Activated naive CD8-positive, alpha-beta T cell treated with anti-CD3 and anti-CD28 coated beads, Interleukin-2, amount 50 U/mL, for 16 hours (primary cell): Measurements from ENCODE around the gene C19orf53.
A peak's percentile ranks its signal among the peaks of the same experiment; 100 is the strongest.
"Not testable (repeated sequence)": the region's sequence is repeated elsewhere in the genome, so short reads cannot be mapped to it uniquely, and the experiment has no call there.

Experiments used
- DNase-seq: peaks from one replicate; pipeline ENCODE4 v3.0.0-alpha.2; 2020; ENCODE audit warnings: low read depth, low spot score

Gene C19orf53

GRCh38 chr19:13763265-13763664 is 11.0 kb upstream of the C19orf53 start:
- DNase-seq: no peak

- no peak for DNase-seq
Observed at GRCh38 chr19:13764101-13764807, 10.0 kb upstream of the C19orf53 start, which contains the start of gene MRI1. TSS of gene MRI1 (plus strand) at chr19:13764522. CDS start at chr19:13764589, 67 bp downstream.

GRCh38 chr19:13764821-13765394 is 9.3 kb upstream of the C19orf53 start:
- DNase-seq: no peak

- DNase-seq: no peak
Observed at GRCh38 chr19:13765395-13766094, 8.7 kb upstream of the C19orf53 start.

- no peak for DNase-seq
Observed at GRCh38 chr19:13766095-13766481, 8.2 kb upstream of the C19orf53 start.

- DNase-seq: no peak
Observed at GRCh38 chr19:13768510-13768909, 5.7 kb upstream of the C19orf53 start.

GRCh38 chr19:13770013-13770635 is 4.1 kb upstream of the C19orf53 start:
- no peak for DNase-seq

GRCh38 chr19:13778398-13778797 is 4.1 kb downstream of the C19orf53 start:
- DNase-seq: no peak

- no peak for DNase-seq
Observed at GRCh38 chr19:13778847-13779246, 4.6 kb downstream of the C19orf53 start.

GRCh38 chr19:13779794-13780193 is 5.5 kb downstream of the C19orf53 start:
- DNase-seq: not testable (repeated sequence)

- no peak for DNase-seq
Observed at GRCh38 chr19:13781547-13781946, 7.3 kb downstream of the C19orf53 start.

GRCh38 chr19:13782537-13782936 is 8.3 kb downstream of the C19orf53 start:
- DNase-seq: no peak

GRCh38 chr19:13783565-13784500 is 9.6 kb downstream of the C19orf53 start:
- DNase-seq: no peak

- DNase-seq: peak; percentile 56
Observed at GRCh38 chr19:13784731-13785452, 10.6 kb downstream of the C19orf53 start.

GRCh38 chr19:13788991-13789390 is 14.7 kb downstream of the C19orf53 start:
- no peak for DNase-seq

- no peak for DNase-seq
Observed at GRCh38 chr19:13790354-13790753, 16.1 kb downstream of the C19orf53 start.

- DNase-seq: not testable (repeated sequence)
Observed at GRCh38 chr19:13793317-13793716, 19.1 kb downstream of the C19orf53 start.

- no peak for DNase-seq
Observed at GRCh38 chr19:13794398-13794756, 20.1 kb downstream of the C19orf53 start.

- peak; percentile 95 for DNase-seq
Observed at GRCh38 chr19:13794757-13795589, 20.7 kb downstream of the C19orf53 start, which contains the start of gene ZSWIM4. TSS of gene ZSWIM4 (plus strand) at chr19:13795443. CDS start at chr19:13795649, 206 bp downstream.
